ENCODE results near the gene PVALB.
"Not testable (repeated sequence)": the region's sequence is repeated elsewhere in the genome, so short reads cannot be mapped to it uniquely, and the experiment has no call there.

PVALB gene

DNA sequence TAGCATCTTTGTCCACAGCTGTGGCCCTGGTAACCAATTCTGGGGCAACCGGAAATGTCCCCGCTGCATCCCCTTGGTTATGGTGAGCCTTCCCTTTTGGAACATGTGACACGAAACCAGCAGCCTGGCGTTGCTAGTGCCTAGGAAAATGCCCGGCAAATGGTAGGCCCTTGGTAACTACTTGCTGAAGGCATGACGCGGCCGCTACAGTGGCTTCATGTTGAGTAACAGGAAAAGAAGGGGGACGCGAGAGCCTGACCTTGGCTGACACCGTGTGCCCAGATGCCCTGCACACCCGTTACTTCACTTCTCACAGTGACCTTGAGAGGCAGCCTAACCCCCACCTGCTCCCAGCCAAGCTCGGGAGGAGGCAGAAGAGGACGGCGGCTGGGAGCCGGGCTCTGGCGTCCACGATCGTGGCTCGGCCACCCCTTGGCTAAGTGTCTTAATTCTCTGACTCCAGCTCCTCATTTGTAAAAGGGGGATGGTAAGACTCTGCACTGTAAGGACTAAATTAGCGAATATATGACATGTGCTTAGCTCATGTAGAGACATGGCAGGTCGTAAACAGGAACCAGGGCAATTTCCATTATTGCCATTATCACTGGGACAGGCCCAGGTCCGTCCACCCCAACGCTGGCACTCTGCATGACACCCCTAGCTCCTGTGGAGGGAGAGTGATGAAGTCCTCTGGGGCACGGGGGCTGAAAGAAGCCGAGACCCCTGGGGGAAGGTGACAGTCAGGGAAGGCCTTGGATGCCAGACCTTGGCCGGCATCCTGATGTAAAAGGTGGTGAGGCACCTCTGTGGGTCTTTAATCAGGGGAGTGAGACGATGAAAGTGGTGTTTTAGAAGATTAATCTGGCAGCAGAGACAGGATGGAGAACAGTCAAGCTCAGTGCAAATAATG, 59.8 kb downstream of the PVALB start:
- Histone ChIP-seq H2AFZ (ENCODE audit: low read depth, low read length, severe bottlenecking) (no peak overlapping the region), H3K9me3 (ENCODE audit: insufficient read depth, low read length) (no peaks in the 10 kb centered on the region), H3K4me2 (ENCODE audit: low read depth, low read length, poor library complexity, severe bottlenecking) (no peak overlapping the region), H3K36me3 (ENCODE audit: low read length) (no peaks in the 10 kb centered on the region), H3K9me2 (replicated peaks; ENCODE audit: insufficient read depth, low read length) (no peaks in the 10 kb centered on the region), H3K79me2 (ENCODE audit: insufficient read depth, low read length) (no peaks in the 10 kb centered on the region), H3K4me3 (ENCODE audit: insufficient read depth, low read length, poor library complexity, severe bottlenecking) (no peak overlapping the region), H3K9ac (ENCODE audit: low read length) (no peak overlapping the region), H3K27me3 (ENCODE audit: low read length) (no peaks in the 10 kb centered on the region), H3K27ac (ENCODE audit: low read depth, low read length) (no peak overlapping the region), H3F3A (ENCODE audit: insufficient read depth) (no peaks in the 10 kb centered on the region), H4K20me1 (ENCODE audit: low read depth, low read length) (no peaks in the 10 kb centered on the region)
- no peak for TF ChIP-seq EZH2phosphoT487 (conservative IDR thresholded peaks at IDR 0.05; ENCODE audit: low read length)
- TF ChIP-seq CTCF (IDR thresholded peaks at IDR 0.05; ENCODE audit: insufficient read depth, low read length, poor library complexity, severe bottlenecking), result no peak

GRCh38 chr22:36756031-36756430, 60.8 kb downstream of the PVALB start:
- no peaks in the 10 kb centered on the region for H3K27me3 ChIP-seq (ENCODE audit: low read length)
- H3K79me2 ChIP-seq (ENCODE audit: insufficient read depth, low read length), result no peaks in the 10 kb centered on the region

GRCh38 chr22:36755316-36755715, 61.5 kb downstream of the PVALB start:
- Histone ChIP-seq H3K4me2 (ENCODE audit: low read depth, low read length, poor library complexity, severe bottlenecking) (no peak overlapping the region), H3K36me3 (ENCODE audit: low read length) (no peaks in the 10 kb centered on the region), H3K27ac (ENCODE audit: low read depth, low read length) (no peak overlapping the region), H2AFZ (ENCODE audit: low read depth, low read length, severe bottlenecking) (no peak overlapping the region), H3K9ac (ENCODE audit: low read length) (no peak overlapping the region), H3F3A (ENCODE audit: insufficient read depth) (no peaks in the 10 kb centered on the region), H3K27me3 (ENCODE audit: low read length) (no peaks in the 10 kb centered on the region), H3K4me3 (ENCODE audit: insufficient read depth, low read length, poor library complexity, severe bottlenecking) (no peak overlapping the region), H3K79me2 (ENCODE audit: insufficient read depth, low read length) (no peaks in the 10 kb centered on the region), H3K9me3 (ENCODE audit: insufficient read depth, low read length) (no peaks in the 10 kb centered on the region), H4K20me1 (ENCODE audit: low read depth, low read length) (no peaks in the 10 kb centered on the region), H3K9me2 (replicated peaks; ENCODE audit: insufficient read depth, low read length) (no peaks in the 10 kb centered on the region)
- TF ChIP-seq CTCF (IDR thresholded peaks at IDR 0.05; ENCODE audit: insufficient read depth, low read length, poor library complexity, severe bottlenecking) (no peak), EZH2phosphoT487 (conservative IDR thresholded peaks at IDR 0.05; ENCODE audit: low read length) (no peak)

More at GRCh38 chr22:36756031-36756430, 60.8 kb downstream of the PVALB start:
- Histone ChIP-seq H3K36me3 (ENCODE audit: low read length) (no peaks in the 10 kb centered on the region), H3K4me2 (ENCODE audit: low read depth, low read length, poor library complexity, severe bottlenecking) (no peak overlapping the region), H3K9ac (ENCODE audit: low read length) (no peak overlapping the region), H4K20me1 (ENCODE audit: low read depth, low read length) (no peaks in the 10 kb centered on the region), H3F3A (ENCODE audit: insufficient read depth) (no peaks in the 10 kb centered on the region), H3K9me3 (ENCODE audit: insufficient read depth, low read length) (no peaks in the 10 kb centered on the region), H3K9me2 (replicated peaks; ENCODE audit: insufficient read depth, low read length) (no peaks in the 10 kb centered on the region), H2AFZ (ENCODE audit: low read depth, low read length, severe bottlenecking) (no peak overlapping the region), H3K27ac (ENCODE audit: low read depth, low read length) (no peak overlapping the region), H3K4me3 (ENCODE audit: insufficient read depth, low read length, poor library complexity, severe bottlenecking) (no peak overlapping the region)
- TF ChIP-seq EZH2phosphoT487 (conservative IDR thresholded peaks at IDR 0.05; ENCODE audit: low read length), result no peak
- no peak for TF ChIP-seq CTCF (IDR thresholded peaks at IDR 0.05; ENCODE audit: insufficient read depth, low read length, poor library complexity, severe bottlenecking)

DNA sequence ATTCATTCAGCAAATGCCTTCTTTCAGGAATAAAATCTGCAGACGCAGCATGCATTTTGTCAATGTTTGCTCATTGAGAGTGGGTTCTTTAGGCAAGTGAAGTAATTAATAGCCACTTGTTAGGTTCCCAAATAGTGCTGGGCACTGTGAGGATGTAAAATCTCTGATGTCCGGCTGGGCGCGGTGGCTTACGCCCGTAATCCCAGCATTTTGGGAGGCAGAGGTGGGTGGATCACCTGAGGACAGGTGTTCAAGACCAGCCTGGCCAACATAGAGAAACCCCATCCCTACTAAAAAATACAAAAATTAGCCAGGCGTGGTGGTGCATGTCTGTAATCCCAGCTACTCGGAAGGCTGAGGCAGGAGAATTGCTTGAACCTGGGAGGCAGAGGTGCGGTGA, 62.0 kb downstream of the PVALB start:
- not testable (repeated sequence) for H3K27ac ChIP-seq (ENCODE audit: low read depth, low read length); H3K9ac ChIP-seq (ENCODE audit: low read length); H3K9me3 ChIP-seq (ENCODE audit: insufficient read depth, low read length); H3K36me3 ChIP-seq (ENCODE audit: low read length); H3K79me2 ChIP-seq (ENCODE audit: insufficient read depth, low read length); H3K4me2 ChIP-seq (ENCODE audit: low read depth, low read length, poor library complexity, severe bottlenecking); H2AFZ ChIP-seq (ENCODE audit: low read depth, low read length, severe bottlenecking); H3K9me2 ChIP-seq (replicated peaks; ENCODE audit: insufficient read depth, low read length); H3K4me3 ChIP-seq (ENCODE audit: insufficient read depth, low read length, poor library complexity, severe bottlenecking); H3F3A ChIP-seq (ENCODE audit: insufficient read depth); H4K20me1 ChIP-seq (ENCODE audit: low read depth, low read length); H3K27me3 ChIP-seq (ENCODE audit: low read length)
